NCI-H2227 (cell line): ENCODE data around the gene CDC25A.
A peak's percentile ranks its signal among the peaks of the same experiment; 100 is the strongest.
"Not testable (repeated sequence)": the region's sequence is repeated elsewhere in the genome, so short reads cannot be mapped to it uniquely, and the experiment has no call there.

Experiments
- DNase-seq: peaks from one replicate; lab custom pipeline; 2025; ENCODE audit not compliant: unreplicated experiment; lab: John Stamatoyannopoulos, UW

Gene CDC25A

GRCh38 chr3:48188266-48189201 lies at the start of gene CDC25A:
Gene CDC25A, minus strand, starts transcription at chr3:48188417. Its CDS starts 470 bp downstream, at chr3:48187947.
- peak; percentile 97 for DNase-seq

- DNase-seq, result no peak
These were observed 48.3 kb upstream of the CDC25A start for GRCh38 chr3:48236531-48236930.

DNA sequence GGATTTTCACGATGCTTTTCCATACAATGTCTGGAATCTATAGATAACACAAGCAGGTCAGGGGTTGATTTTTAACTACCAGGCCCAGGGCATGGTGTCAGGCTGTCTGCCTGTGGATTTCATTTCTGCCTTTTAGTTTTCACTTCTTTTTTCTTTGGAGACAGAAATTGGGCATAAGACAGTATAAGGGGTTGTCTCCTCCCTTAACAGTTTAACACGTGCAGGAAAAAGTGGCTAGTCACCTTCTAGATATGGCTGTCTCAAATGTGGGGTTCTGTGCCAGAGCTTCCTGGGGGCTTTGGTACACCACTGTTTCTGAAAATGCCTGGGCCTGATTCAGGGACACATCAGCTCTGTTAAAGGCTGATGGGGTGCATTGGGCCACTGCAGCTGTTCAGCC lies 45.3 kb upstream of the CDC25A start:
- no peak for DNase-seq

GRCh38 chr3:48232734-48233133 lies 44.5 kb upstream of the CDC25A start:
- DNase-seq, result peak; percentile 16

GRCh38 chr3:48232232-48232631 lies 44.0 kb upstream of the CDC25A start:
- DNase-seq, result no peak

- DNase-seq, result no peak
These were observed 38.7 kb upstream of the CDC25A start for GRCh38 chr3:48226939-48227338.

GRCh38 chr3:48225587-48225986 lies 37.4 kb upstream of the CDC25A start:
- DNase-seq, result no peak

DNA sequence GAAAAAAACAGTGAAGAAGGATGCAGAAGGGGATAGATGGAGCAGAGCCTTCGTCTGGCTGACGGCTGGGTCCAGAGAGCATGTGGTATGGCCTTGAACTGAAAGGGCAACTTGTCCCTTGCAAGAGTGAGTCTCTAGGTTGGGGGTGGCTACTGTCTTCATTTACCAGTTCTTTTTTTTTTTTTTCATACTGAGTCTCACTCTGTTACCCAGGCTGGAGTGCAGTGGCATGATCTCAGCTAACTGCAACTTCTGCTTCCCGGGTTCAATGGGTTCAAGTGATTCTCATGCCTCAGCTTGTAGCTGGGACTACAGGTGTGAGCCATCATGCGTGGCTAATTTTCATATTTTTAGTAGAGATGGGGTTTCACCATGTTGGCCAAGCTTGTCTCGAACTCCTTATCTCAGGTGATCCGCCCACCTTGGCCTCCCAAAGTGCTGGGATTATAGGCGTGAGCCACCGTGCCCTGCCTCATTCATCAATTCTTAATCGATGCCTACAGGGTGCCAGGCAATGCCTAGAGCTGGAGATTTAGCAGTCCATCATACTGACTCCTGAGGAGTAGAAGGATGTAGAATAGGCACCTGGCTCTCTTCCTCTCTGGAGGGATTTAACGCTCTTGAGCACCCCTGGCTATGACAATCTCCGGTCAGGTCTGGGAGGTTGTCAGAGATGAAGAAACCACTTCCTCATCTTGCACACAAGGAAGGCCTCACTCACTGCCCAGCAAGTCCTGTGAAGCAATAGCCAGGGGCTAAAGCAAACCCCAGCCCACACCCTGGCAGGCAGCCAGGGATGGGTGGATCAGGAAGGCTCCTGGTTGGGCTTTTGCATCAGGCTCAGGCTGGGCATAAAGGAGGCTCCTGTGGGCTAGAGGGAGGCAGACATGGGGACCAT lies 34.6 kb upstream of the CDC25A start, which contains the start of gene CAMP:
TSS of gene CAMP (plus strand) at position 880 of the 898 bp plus-strand sequence. CDS start at position 897, 17 bp downstream.
- DNase-seq, result no peak

DNA sequence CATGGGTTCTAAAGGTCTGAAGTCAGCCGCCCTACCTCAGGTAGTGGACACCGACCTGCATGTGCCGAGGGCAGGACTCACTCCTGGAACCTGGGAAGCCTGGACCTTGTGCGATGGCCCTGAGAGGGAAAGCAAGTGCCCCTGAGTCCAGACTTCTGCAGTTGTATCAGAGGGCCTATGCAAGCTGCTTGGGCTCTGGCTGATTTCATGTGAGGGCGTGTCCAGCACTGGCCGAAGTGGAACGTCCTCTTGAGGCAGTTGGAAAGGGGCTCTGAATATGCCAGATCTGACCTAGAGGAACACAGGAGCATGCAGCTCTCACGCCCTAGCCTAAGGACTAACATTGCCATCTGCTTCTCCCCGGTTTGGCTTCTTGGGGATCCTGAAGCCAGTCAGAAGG lies 32.5 kb upstream of the CDC25A start:
- DNase-seq, result no peak

- DNase-seq, result no peak
These were observed 31.3 kb upstream of the CDC25A start for GRCh38 chr3:48219543-48219942.

DNA sequence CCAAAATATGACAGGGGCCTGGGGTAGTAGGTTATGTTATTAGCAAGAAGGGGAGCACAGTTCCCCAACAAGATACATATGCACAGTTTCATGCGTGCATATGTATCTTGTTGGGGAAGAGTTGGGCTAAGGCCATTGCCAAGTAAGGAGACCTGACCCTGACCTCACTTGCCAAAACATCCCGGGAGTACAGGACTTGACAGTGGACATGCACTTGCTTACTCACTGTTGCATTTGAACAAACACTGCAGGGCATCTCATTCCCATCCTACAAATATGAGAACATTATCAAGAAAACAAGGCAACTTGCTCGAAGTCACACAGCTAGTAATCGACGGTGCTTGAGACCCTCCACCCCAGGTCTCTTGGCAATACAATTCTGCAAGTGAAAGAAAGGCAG lies 30.3 kb upstream of the CDC25A start:
- no peak for DNase-seq

DNA sequence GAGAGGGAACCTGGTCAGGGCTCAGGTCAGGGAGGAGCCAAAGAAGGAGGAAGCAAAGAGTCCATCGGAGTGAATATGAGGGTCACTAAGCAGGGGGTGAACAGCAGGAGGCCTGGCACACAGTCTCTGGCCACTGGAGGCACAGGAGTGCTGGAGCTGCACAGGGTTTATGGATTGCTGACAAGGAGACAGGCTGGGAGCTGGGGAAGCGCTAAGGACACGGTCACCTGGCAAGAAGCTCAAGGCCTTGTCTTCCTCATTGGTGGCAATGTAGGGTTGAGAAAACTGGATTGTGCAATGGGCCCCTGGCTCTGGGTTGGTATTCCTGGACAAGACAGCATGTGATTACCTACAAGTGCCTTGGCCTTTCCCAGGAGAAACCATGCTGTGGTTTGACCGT lies 29.2 kb upstream of the CDC25A start:
- no peak for DNase-seq

GRCh38 chr3:48215876-48216275 lies 27.7 kb upstream of the CDC25A start:
- DNase-seq, result no peak

- DNase-seq, result no peak
These were observed 27.2 kb upstream of the CDC25A start for GRCh38 chr3:48215466-48215865.

GRCh38 chr3:48215019-48215418 lies 26.8 kb upstream of the CDC25A start:
- no peak for DNase-seq

DNA sequence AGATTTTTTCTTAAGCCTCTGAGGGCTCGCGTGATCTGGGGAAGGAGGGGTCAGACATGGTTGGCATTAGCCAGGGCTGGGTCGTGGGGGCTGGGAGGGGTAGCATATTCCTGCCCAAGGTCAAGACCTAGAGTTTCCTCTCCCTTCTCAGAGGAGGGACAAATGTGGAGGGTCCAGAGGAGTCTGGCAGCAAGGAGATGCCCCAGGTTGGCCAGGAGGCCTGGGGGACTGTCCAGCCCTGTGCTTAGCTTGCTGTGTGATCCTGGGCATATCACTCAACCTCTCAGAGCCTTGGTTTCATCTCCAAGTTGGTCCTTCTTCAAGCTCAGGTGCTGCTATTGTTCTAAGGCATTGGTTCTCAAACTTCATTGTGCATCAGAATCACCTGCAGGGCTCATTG lies 26.0 kb upstream of the CDC25A start:
- DNase-seq, result no peak

DNA sequence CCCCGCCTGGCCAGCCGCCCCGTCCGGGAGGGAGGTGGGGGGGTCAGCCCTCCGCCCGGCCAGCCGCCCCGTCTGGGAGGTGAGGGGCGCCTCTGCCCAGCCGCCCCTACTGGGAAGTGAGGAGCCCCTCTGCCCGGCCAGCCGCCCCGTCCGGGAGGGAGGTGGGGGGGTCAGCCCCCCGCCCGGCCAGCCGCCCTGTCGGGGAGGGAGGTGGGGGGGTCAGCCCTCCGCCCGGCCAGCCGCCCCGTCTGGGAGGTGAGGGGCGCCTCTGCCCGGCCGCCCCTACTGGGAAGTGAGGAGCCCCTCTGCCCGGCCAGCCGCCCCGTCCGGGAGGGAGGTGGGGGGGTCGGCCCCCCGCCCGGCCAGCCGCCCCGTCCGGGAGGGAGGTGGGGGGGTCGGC lies 23.6 kb upstream of the CDC25A start:
- not testable (repeated sequence) for DNase-seq

DNA sequence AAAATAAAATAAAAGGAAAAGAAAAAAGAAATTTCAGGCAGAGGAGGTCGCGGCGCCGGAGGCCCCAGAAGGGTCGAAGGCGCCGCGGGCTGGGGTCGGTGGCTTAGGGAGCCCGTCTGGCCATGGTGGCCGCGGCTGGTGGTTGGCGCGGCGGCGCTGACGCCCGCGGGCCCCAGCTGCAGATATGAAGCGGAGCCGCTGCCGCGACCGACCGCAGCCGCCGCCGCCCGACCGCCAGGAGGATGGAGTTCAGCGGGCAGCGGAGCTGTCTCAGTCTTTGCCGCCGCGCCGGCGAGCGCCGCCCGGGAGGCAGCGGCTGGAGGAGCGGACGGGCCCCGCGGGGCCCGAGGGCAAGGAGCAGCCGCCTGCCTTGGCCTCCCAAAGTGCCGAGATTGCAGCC lies 22.3 kb upstream of the CDC25A start:
- DNase-seq, result not testable (repeated sequence)

DNA sequence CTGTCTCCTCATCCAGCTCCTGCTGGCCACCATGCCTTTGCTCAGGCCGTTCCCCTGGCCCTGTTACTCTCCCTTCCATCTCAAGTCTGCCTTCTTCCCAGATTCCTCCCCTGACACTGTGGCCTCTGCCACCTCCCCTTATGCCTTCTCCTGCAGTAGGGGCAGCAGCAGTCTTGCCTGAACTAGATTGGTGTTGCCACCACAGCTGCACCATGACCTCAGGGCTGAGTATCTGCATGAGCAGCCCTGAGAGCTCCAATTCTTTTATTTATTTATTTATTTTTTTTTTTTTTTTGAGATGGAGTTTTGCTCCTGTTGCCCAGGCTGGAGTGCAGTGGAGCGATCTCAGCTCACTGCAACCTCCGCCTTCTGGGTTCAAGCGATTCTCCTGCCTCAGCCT lies 21.2 kb upstream of the CDC25A start:
- DNase-seq, result no peak

DNA sequence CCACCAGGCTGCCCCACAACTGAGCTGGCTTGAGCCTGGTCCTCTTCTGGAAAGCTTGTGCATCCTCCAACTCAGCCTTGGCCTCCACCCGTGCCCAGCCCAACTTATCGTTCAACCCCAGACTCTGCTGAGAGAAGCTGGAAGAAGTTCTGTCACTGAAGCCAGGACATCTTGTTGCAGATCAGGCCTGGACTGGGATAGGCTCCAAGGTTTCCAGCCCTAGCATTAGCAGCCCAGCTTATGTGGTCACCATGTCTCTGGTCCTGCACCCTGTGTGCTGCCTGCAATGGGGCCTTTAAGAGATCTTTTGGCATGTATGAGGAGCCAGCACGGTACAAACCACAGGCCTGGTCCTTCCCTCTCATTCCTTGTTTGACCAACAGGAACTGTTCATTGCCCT lies 19.9 kb upstream of the CDC25A start:
- no peak for DNase-seq

DNA sequence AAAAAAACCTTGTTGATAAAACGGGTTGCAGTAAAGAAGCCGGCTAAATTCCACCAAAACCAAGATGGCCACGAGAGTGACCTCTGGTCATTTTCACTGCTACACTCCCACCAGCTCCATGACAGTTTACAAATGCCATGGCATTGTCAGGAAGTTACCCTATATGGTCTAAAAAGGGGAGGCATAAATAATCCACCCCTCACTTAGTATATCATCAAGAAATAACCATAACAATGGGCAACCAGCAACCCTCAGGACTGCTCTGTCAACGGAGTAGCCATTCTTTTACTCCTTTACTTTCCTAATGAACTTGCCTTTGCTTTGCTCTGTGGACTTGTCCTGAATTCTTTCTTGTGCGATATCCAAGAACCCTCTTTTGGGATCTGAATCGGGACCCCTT lies 14.4 kb upstream of the CDC25A start:
- DNase-seq, result no peak

DNA sequence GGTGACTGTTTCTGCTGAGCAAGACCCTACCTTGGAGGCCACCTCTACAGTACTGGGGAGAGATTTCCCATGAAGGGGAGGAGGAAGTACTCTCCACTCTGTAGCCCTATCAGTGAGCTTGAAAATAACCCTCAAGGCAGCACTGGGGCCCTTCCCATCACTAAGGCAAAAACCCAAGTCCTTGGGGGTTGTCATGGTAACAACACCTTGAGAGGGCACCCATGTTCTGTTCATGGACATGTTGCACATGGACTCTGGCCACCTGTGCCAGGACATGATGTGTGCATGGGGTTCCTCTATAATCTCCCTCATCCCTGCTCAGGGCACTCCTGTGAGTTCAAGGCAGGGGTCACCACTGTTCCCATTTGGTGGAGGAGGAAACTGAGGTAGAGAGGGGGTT lies 10.9 kb upstream of the CDC25A start:
- DNase-seq, result no peak
